Activated CD8-positive, alpha-beta T cell treated with anti-CD3 and anti-CD28 coated beads for 36 hours (primary cell): ENCODE results near the gene SIK2. TPM values are rescaled to one million over a fixed set of nuclear protein-coding genes. Genes with fewer than 3 reads are reported as not detected.

ENCODE experiments used
- ATAC-seq: fragments of 200-7000 bp; cut with Tn5 transposase; one replicate; pipeline ENCODE4 v1.10.0; 2021; ENCODE audit warnings: mild to moderate bottlenecking, moderate library complexity
- CTCF ChIA-PET: fragments of 350-600 bp; sonication (Branson Sonifier 250); formaldehyde crosslinking; loops from one replicate; lab custom pipeline; 2021; ENCODE audit warnings: antibody characterized with exemption; lab: Charles Lee
- POLR2A ChIA-PET: fragments of 350-600 bp; sonication (Branson Sonifier 250); formaldehyde crosslinking; loops from one replicate; lab custom pipeline; 2021; ENCODE audit warnings: antibody characterized with exemption; lab: Charles Lee
- DNase-seq: peaks from one replicate; pipeline ENCODE4 v3.0.0-alpha.2; 2020
- H3K27ac Mint-ChIP-seq: one replicate; pipeline ENCODE4 v1.8.0; 2021; ENCODE audit warnings: mild to moderate bottlenecking, mixed read lengths
- H3K27me3 Mint-ChIP-seq: one replicate; pipeline ENCODE4 v1.8.0; 2021; ENCODE audit warnings: mixed read lengths
- H3K36me3 Mint-ChIP-seq: one replicate; pipeline ENCODE4 v1.8.0; 2021; ENCODE audit warnings: low read depth, mixed read lengths
- H3K4me1 Mint-ChIP-seq: one replicate; pipeline ENCODE4 v1.8.0; 2021; ENCODE audit warnings: low read depth, mixed read lengths
- H3K4me3 Mint-ChIP-seq: one replicate; pipeline ENCODE4 v1.8.0; 2021; ENCODE audit warnings: mild to moderate bottlenecking, moderate library complexity, mixed read lengths
- H3K9me3 Mint-ChIP-seq: one replicate; pipeline ENCODE4 v1.8.0; 2021; ENCODE audit warnings: mixed read lengths
- intact Hi-C: fragments of 100-400 bp; cut with micrococcal nuclease; formaldehyde crosslinking; loops from one replicate; pipeline ENCODE4 v1.10.0; 2022
- total RNA-seq, 2 experiments: library from RNA; stranded (reverse); gene quantifications; one replicate each; pipeline ENCODE4 v1.2.3, GENCODE V29; 2021
- TF ChIP-seq, protein P1 (sequence below): fragments of 200-600 bp; IDR thresholded peaks from one replicate; pipeline ENCODE4 v1.8.0; 2022; ENCODE audit warnings: antibody characterized with exemption, mild to moderate bottlenecking

The SIK2 gene
- total RNA-seq, 2 experiments from 2014 or later: 7.4 to 8.0 TPM

DNA sequence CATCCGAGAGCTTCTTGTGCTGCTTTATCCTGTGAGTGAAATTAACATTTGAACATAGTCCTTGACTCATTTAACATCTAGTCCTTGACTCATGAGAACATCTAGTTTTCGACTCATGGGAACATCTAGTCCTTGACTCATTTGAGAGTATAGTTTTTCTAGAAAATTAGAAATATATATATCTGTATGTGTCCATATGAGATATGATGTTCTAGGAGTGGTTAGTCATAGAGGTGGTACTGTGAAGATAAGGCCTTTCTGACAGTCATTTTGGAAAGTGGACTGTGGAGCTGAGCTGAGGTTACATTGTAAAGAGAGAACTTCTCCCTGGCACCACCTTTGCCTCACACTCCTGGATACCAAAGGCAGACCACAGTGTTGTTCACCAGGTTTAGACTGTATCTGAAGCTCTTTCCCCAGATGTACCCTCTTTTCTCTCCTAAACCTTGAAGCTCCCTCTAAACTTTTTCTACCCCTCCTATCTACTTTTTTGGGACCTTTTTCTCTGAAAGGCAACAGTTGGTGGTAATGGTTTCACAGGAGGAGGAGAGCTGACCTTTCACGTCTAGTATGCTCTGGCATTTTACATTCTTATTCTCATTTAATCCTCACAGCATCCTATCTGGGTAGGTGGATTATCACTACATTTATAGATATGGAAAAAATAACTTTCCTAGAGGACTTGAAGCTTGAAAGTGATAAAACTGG is 96.8 kb downstream of the SIK2 start:
- no peak overlapping the region for H3K27ac Mint-ChIP-seq
- no peaks in the 10 kb centered on the region for H3K27me3 Mint-ChIP-seq
- POLR2A ChIA-PET: no interaction called here

DNA sequence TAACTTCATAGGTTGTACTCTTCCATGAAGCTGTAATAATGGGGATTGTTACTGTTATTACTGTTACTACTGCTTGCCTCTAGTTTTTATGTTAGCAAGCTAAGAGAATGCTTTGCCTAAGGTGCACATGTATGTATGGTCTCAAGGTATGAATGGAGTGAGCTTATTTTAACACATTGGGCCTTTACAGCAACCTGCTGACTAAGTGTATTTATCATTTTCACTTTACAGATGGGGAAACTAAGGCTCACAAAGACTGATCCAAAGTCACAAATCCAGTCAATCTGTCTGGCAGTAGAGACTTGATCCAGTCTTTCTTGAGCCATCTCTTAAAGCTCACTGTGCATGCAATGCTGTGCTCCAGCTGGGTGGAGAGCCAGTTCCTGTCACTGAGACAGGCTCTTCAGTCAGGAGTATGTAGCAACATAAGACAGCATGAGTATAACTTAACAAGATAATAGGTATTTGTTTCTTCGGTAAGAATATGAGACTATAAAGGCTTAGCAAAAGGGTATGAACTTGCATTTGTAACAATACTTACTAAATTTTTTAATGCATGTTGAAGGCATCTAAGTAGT is 97.4 kb downstream of the SIK2 start:
- Mint-ChIP-seq H3K4me3 (no peak overlapping the region), H3K36me3 (peaks cover 4% of the 10 kb centered on the region), H3K9me3 (no peaks in the 10 kb centered on the region), H3K27ac (no peak overlapping the region), H3K4me1 (peaks cover 5% of the 10 kb centered on the region), H3K27me3 (no peaks in the 10 kb centered on the region)
- TF ChIP-seq, protein P1, sequence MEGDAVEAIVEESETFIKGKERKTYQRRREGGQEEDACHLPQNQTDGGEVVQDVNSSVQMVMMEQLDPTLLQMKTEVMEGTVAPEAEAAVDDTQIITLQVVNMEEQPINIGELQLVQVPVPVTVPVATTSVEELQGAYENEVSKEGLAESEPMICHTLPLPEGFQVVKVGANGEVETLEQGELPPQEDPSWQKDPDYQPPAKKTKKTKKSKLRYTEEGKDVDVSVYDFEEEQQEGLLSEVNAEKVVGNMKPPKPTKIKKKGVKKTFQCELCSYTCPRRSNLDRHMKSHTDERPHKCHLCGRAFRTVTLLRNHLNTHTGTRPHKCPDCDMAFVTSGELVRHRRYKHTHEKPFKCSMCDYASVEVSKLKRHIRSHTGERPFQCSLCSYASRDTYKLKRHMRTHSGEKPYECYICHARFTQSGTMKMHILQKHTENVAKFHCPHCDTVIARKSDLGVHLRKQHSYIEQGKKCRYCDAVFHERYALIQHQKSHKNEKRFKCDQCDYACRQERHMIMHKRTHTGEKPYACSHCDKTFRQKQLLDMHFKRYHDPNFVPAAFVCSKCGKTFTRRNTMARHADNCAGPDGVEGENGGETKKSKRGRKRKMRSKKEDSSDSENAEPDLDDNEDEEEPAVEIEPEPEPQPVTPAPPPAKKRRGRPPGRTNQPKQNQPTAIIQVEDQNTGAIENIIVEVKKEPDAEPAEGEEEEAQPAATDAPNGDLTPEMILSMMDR: no peak
- POLR2A ChIA-PET: no interaction called here
- intact Hi-C loops: no loop called here
- DNase-seq (no peak), ATAC-seq (no peak)
- CTCF ChIA-PET: interaction anchor here (0.9 to 2.9 kb wide), 3 partner anchors 15 to 96 kb away, joined by 3 to 9 read pairs (median 5); no protein-coding TSS in a partner anchor

More for the DNA sequence above, 96.8 kb downstream of the SIK2 start:
- Mint-ChIP-seq H3K4me1 (peaks cover 5% of the 10 kb centered on the region), H3K9me3 (no peaks in the 10 kb centered on the region), H3K36me3 (peaks cover under 1% of the 10 kb centered on the region), H3K4me3 (no peak overlapping the region)
- CTCF ChIA-PET: interaction anchor here (1.5 to 2.9 kb wide), 2 partner anchors 78 to 95 kb away, joined by 5 to 9 read pairs; no protein-coding TSS in a partner anchor
- DNase-seq (no peak), ATAC-seq (peak; percentile 60)
- intact Hi-C loops: no loop called here
- TF ChIP-seq, protein P1: no peak

DNA sequence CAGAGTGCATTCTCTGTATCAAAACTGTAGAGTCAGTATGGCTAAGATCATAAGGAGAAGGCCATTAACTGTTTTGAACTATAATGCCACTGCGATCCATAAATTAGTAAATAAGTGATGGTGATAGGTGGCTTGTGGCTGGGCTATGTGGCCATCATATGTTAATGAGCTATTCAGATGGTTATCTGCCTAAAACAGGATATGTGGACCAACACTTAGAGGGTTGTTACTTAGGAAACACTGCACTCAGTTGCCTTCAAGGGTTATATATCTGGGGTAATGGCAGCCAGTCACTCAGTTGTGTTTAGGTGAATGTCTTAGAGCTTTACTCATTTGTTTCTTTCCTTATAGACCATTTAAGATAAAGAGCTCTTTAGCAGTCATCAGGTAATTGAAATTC is 97.9 kb downstream of the SIK2 start:
- H3K36me3 Mint-ChIP-seq: peaks cover 6% of the 10 kb centered on the region
- H3K27me3 Mint-ChIP-seq: no peaks in the 10 kb centered on the region
- ATAC-seq (no peak), DNase-seq (no peak)
- TF ChIP-seq, protein P1: no peak
- ChIA-PET CTCF (interaction anchor here (0.9 to 2.9 kb wide), 3 partner anchors 15 to 271 kb away, joined by 3 to 9 read pairs (median 3); no protein-coding TSS in a partner anchor), POLR2A (no interaction called here)
- no peak overlapping the region for H3K4me3 Mint-ChIP-seq
- no peak overlapping the region for H3K27ac Mint-ChIP-seq
- H3K4me1 Mint-ChIP-seq: peaks cover 5% of the 10 kb centered on the region
- no peaks in the 10 kb centered on the region for H3K9me3 Mint-ChIP-seq
- intact Hi-C loops: no loop called here

DNA sequence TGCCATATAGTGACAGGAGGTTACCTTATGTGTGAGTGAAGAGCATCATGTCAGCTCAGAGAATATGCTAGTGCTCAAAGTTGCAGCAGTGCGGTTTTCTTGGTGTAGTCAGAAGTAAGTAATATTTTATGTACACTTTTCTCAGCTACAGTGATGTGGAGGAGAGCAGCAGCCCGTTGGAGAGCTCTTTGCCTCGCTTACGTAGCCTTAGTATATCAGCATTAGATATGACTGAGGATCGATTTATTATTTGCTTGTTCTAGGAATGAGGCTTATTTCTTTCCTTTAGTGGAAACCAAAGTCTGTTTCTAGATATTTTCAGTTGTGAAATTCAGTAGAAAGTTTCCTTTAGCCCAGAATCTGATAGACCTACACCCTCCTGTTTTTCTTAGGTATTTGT is 100.4 kb downstream of the SIK2 start:
- Mint-ChIP-seq H3K27me3 (no peaks in the 10 kb centered on the region), H3K9me3 (no peaks in the 10 kb centered on the region), H3K4me3 (no peak overlapping the region), H3K36me3 (peaks cover 12% of the 10 kb centered on the region), H3K27ac (no peak overlapping the region), H3K4me1 (peaks cover 5% of the 10 kb centered on the region)
- intact Hi-C loops: no loop called here
- TF ChIP-seq, protein P1: no peak
- ChIA-PET CTCF (interaction anchor here (1.7 kb wide), 1 partner anchor 98 kb away, joined by 4 read pairs; no protein-coding TSS in a partner anchor), POLR2A (no interaction called here)
- DNase-seq: no peak
- no peak for ATAC-seq

DNA sequence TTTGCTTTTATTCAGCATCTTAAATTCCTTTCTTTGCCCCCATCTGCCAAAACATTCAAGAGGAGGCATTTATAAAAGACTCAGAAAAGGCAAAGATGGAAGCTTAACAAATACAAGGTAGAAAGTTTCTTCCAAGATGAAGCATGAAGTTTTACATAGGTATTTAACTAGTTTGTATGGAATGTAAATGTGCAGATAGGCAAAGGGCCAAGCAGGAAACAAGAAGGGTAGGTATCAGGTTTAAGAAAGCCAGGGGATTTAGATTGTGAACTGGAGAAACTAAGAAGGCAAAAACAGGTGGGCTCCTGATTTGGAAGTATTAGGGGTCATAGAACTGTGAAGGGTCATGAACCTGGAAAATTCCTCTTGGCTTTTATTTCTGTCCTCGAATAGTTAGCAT is 101.3 kb downstream of the SIK2 start:
- Mint-ChIP-seq H3K27me3 (no peaks in the 10 kb centered on the region), H3K4me1 (peaks cover 5% of the 10 kb centered on the region), H3K9me3 (no peaks in the 10 kb centered on the region), H3K27ac (no peak overlapping the region), H3K36me3 (peaks cover 12% of the 10 kb centered on the region), H3K4me3 (no peak overlapping the region)
- ChIA-PET CTCF (interaction anchor here (1.7 kb wide), 1 partner anchor 99 kb away, joined by 4 read pairs; no protein-coding TSS in a partner anchor), POLR2A (no interaction called here)
- DNase-seq (no peak), ATAC-seq (no peak)
- intact Hi-C loops: no loop called here
- TF ChIP-seq, protein P1: no peak
